Liver (tissue), 9 donors: ENCODE data around the gene NCAPG2. TPM values are rescaled to one million over a fixed set of nuclear protein-coding genes. Genes with fewer than 3 reads are reported as not detected.

Experiments used
- DNase-seq: peaks from one replicate; pipeline ENCODE4 v3.0.0-alpha.2; 2017; ENCODE audit warnings: low spot score
- H3K27ac ChIP-seq, 2 donors: one replicate each; pipeline ENCODE4 v1.7.0; 2013; ENCODE audit warnings: inconsistent platforms in 2 of 2, low read length in 2 of 2, control low read depth in 1 of 2, low read depth in 1 of 2, mild to moderate bottlenecking in 1 of 2
- H3K27me3 ChIP-seq, 4 donors: one replicate each; pipeline versions ENCODE4 v1.6.1 to v1.7.0; 2013; ENCODE audit warnings: low read length in 3 of 4, inconsistent platforms in 1 of 4, mild to moderate bottlenecking in 1 of 4, moderate library complexity in 1 of 4; ENCODE audit not compliant: control insufficient read depth in 4 of 4, insufficient read depth in 4 of 4
- H3K36me3 ChIP-seq, 4 donors: one replicate each; pipeline versions ENCODE4 v1.6.1 to v1.7.0; 2013; ENCODE audit warnings: low read length in 3 of 4, mild to moderate bottlenecking in 3 of 4, low read depth in 1 of 4, moderate library complexity in 1 of 4; ENCODE audit not compliant: control insufficient read depth in 4 of 4, insufficient read depth in 3 of 4
- H3K4me1 ChIP-seq, 4 donors: one replicate each; pipeline versions ENCODE4 v1.6.1 to v1.7.0; 2013; ENCODE audit warnings: low read length in 3 of 4, mild to moderate bottlenecking in 3 of 4, moderate library complexity in 1 of 4; ENCODE audit not compliant: control insufficient read depth in 4 of 4, insufficient read depth in 4 of 4
- H3K4me3 ChIP-seq, 3 donors: one replicate each; pipeline versions ENCODE4 v1.6.1 to v1.7.0; 2013; ENCODE audit warnings: low read length in 3 of 3, control low read depth in 1 of 3, low read depth in 1 of 3, mild to moderate bottlenecking in 1 of 3
- H3K9ac ChIP-seq, 2 donors: one replicate each; pipeline ENCODE4 v1.7.0; 2013; ENCODE audit warnings: low read length in 2 of 2, mild to moderate bottlenecking in 2 of 2, moderate library complexity in 2 of 2, control low read depth in 1 of 2, low read depth in 1 of 2
- H3K9me3 ChIP-seq, 4 donors: one replicate each; pipeline versions ENCODE4 v1.6.1 to v1.7.0; 2013; ENCODE audit warnings: low read length in 3 of 4; ENCODE audit not compliant: control insufficient read depth in 4 of 4
- EGR1 ChIP-seq, 2 donors: IDR thresholded peaks; 2 replicates each; pipeline ENCODE4 v1.6.1; 2016 to 2018; ENCODE audit warnings: antibody characterized with exemption in 2 of 2, low read depth in 2 of 2
- FOXA1 ChIP-seq: IDR thresholded peaks from 2 replicates; pipeline ENCODE4 v1.6.1; 2016; ENCODE audit warnings: antibody characterized with exemption
- FOXA2 ChIP-seq: IDR thresholded peaks from 2 replicates; pipeline ENCODE4 v1.6.1; 2016; ENCODE audit warnings: antibody characterized with exemption
- GABPA ChIP-seq, 2 donors: IDR thresholded peaks in 1 of 2; conservative IDR thresholded peaks in 1 of 2; 2 replicates each; pipeline ENCODE4 v1.6.1; 2016; ENCODE audit warnings: antibody characterized with exemption in 2 of 2, mild to moderate bottlenecking in 1 of 2, moderate library complexity in 1 of 2
- HNF4A ChIP-seq, 2 donors: conservative IDR thresholded peaks; 2 replicates each; pipeline ENCODE4 v1.6.1; 2016; ENCODE audit warnings: antibody characterized with exemption in 2 of 2, mild to moderate bottlenecking in 2 of 2
- HNF4G ChIP-seq: IDR thresholded peaks from 2 replicates; pipeline ENCODE4 v1.6.1; 2016; ENCODE audit warnings: antibody characterized with exemption
- JUND ChIP-seq, 2 donors: IDR thresholded peaks; 2 replicates each; pipeline ENCODE4 v1.6.1; 2016; ENCODE audit warnings: antibody characterized with exemption in 2 of 2
- NR2F2 ChIP-seq: IDR thresholded peaks from 2 replicates; pipeline ENCODE4 v1.6.1; 2016; ENCODE audit warnings: antibody characterized with exemption
- RAD21 ChIP-seq, 2 donors: IDR thresholded peaks; 2 replicates each; pipeline ENCODE4 v1.6.1; 2016; ENCODE audit warnings: antibody characterized with exemption in 2 of 2, mild to moderate bottlenecking in 2 of 2
- RXRA ChIP-seq, 2 donors: IDR thresholded peaks; 2 replicates each; pipeline ENCODE4 v1.6.1; 2017 to 2018; ENCODE audit warnings: antibody characterized with exemption in 2 of 2, mild to moderate bottlenecking in 1 of 2
- SP1 ChIP-seq: IDR thresholded peaks from 2 replicates; pipeline ENCODE4 v1.6.1; 2018; ENCODE audit warnings: antibody characterized with exemption, mild to moderate bottlenecking
- TAF1 ChIP-seq: conservative IDR thresholded peaks from 2 replicates; pipeline ENCODE4 v1.6.1; 2016; ENCODE audit warnings: antibody characterized with exemption, mild to moderate bottlenecking
- YY1 ChIP-seq: IDR thresholded peaks from 2 replicates; pipeline ENCODE4 v1.6.1; 2016; ENCODE audit warnings: antibody characterized with exemption, mild to moderate bottlenecking
- ZBTB33 ChIP-seq: IDR thresholded peaks from 2 replicates; pipeline ENCODE4 v1.6.1; 2016; ENCODE audit warnings: antibody characterized with exemption
- WGBS: extraction: QIAGEN DNeasy Blood & Tissue Kit; methylation state at CpG from one replicate; pipeline ENCODE4 v1.1.7; 2013; 5-methylcytosine and 5-hydroxymethylcytosine counted together
- polyA plus RNA-seq, 2 donors: library from polyadenylated mRNA; stranded (reverse) in 1 of 2; unstranded in 1 of 2; fragments of 200-250 nt in 1 of 2; fragments of >200 nt in 1 of 2; fragmentation: Nextera tagmentation in 1 of 2; extraction: Ambion mirVana in 1 of 2; gene quantifications; one replicate each; pipeline versions ENCODE4 v1.2.1 to v1.2.3, GENCODE V29; 2013 to 2015
- total RNA-seq, 2 donors: library from RNA; depleted of rRNA; stranded (reverse); fragments of >200 nt; gene quantifications; one replicate each; pipeline ENCODE4 v1.2.3, GENCODE V29; 2014
- TF ChIP-seq, protein P1 (sequence below): IDR thresholded peaks from 2 replicates; pipeline ENCODE4 v1.6.1; 2016; ENCODE audit warnings: antibody characterized with exemption
- TF ChIP-seq, protein P2 (sequence below): IDR thresholded peaks from 2 replicates; pipeline ENCODE4 v1.6.1; 2016; ENCODE audit warnings: antibody characterized with exemption, mild to moderate bottlenecking
- TF ChIP-seq, protein P3 (sequence below): IDR thresholded peaks from 2 replicates; pipeline ENCODE4 v1.6.1; 2016; ENCODE audit warnings: antibody characterized with exemption
- donor health status: healthy.
- donor health status: healthy.
- donor health status: healthy.
- donor health status: healthy.
- donor health status: healthy.

The NCAPG2 gene
- total and polyA plus RNA-seq, 4 donors, result 0.89 to 37.4 (median 3.7) TPM

DNA sequence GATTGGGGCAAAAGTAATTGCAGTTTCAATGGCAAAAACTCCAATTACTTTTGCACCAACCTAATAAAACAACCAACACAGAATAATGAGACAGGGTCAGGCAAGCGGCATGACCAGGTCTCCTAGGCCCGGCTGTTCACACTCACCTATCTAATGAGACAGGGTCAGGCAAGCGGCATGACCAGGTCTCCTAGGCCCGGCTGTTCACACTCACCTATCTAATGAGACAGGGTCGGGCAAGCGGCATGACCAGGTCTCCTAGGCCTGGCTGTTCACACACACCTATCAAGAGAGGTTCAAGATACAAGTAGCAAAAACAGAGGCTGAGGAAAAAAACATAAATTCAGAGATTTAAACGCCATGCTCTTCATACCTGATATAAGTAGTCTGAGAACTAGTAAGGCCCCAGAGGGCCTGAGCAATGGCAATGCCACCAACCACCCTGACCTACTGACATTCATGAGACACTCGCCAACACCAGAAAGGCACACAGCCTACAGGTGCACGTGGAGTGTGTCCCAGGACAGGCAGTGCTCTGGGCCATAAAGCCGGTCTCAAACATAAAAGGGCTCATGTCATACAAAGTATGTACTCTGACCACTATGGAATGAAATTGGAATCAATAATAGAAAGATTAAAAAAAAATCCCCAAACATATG lies 40.6 kb upstream of the NCAPG2 start:
- peaks cover 6 to 41% (median 22%) of the 10 kb centered on the region in 4 donors for H3K36me3 ChIP-seq

GRCh38 chr7:158744070-158744469 lies 39.5 kb upstream of the NCAPG2 start:
- Histone ChIP-seq H3K4me3 (no peak overlapping the region), H3K36me3 (peaks cover 6 to 44% (median 25%) of the 10 kb centered on the region in 4 donors), H3K4me1 (no peaks in the 10 kb centered on the region), H3K27me3 (no peaks in the 10 kb centered on the region), H3K9ac (no peak overlapping the region), H3K27ac (no peak overlapping the region), H3K9me3 (no peaks in the 10 kb centered on the region)
- WGBS, result 86% methylated on average over 4 of the region's 4 CpGs
- TF ChIP-seq JUND (IDR thresholded peaks at IDR 0.05), result no peak
- TF ChIP-seq TAF1, result no peak
- TF ChIP-seq FOXA2, result no peak
- TF ChIP-seq ZBTB33, result no peak
- no peak for TF ChIP-seq NR2F2
- no peak for TF ChIP-seq RAD21 (IDR thresholded peaks at IDR 0.05)
- TF ChIP-seq HNF4A (conservative IDR thresholded peaks at IDR 0.05), result no peak
- no peak for TF ChIP-seq RXRA (IDR thresholded peaks at IDR 0.05)
- no peak for TF ChIP-seq YY1
- no peak for TF ChIP-seq SP1
- TF ChIP-seq FOXA1, result no peak
- no peak for TF ChIP-seq GABPA (IDR thresholded peaks at IDR 0.05 in 1 of 2, conservative IDR thresholded peaks at IDR 0.05 in 1 of 2)
- TF ChIP-seq HNF4G, result no peak
- TF ChIP-seq, protein P1, sequence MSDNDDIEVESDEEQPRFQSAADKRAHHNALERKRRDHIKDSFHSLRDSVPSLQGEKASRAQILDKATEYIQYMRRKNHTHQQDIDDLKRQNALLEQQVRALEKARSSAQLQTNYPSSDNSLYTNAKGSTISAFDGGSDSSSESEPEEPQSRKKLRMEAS, result no peak
- TF ChIP-seq, protein P2, sequence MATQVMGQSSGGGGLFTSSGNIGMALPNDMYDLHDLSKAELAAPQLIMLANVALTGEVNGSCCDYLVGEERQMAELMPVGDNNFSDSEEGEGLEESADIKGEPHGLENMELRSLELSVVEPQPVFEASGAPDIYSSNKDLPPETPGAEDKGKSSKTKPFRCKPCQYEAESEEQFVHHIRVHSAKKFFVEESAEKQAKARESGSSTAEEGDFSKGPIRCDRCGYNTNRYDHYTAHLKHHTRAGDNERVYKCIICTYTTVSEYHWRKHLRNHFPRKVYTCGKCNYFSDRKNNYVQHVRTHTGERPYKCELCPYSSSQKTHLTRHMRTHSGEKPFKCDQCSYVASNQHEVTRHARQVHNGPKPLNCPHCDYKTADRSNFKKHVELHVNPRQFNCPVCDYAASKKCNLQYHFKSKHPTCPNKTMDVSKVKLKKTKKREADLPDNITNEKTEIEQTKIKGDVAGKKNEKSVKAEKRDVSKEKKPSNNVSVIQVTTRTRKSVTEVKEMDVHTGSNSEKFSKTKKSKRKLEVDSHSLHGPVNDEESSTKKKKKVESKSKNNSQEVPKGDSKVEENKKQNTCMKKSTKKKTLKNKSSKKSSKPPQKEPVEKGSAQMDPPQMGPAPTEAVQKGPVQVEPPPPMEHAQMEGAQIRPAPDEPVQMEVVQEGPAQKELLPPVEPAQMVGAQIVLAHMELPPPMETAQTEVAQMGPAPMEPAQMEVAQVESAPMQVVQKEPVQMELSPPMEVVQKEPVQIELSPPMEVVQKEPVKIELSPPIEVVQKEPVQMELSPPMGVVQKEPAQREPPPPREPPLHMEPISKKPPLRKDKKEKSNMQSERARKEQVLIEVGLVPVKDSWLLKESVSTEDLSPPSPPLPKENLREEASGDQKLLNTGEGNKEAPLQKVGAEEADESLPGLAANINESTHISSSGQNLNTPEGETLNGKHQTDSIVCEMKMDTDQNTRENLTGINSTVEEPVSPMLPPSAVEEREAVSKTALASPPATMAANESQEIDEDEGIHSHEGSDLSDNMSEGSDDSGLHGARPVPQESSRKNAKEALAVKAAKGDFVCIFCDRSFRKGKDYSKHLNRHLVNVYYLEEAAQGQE, result no peak
- TF ChIP-seq EGR1 (IDR thresholded peaks at IDR 0.05; ENCODE audit: low read depth in 2 of 2), result no peak
- DNase-seq, result no peak

More for the DNA sequence above, 40.6 kb upstream of the NCAPG2 start:
- Histone ChIP-seq H3K4me1 (no peaks in the 10 kb centered on the region), H3K9me3 (no peaks in the 10 kb centered on the region), H3K27me3 (no peaks in the 10 kb centered on the region), H3K4me3 (no peak overlapping the region), H3K9ac (no peak overlapping the region), H3K27ac (no peak overlapping the region)
- TF ChIP-seq EGR1 (IDR thresholded peaks at IDR 0.05; ENCODE audit: low read depth in 2 of 2) (no peak), TAF1 (no peak), RXRA (IDR thresholded peaks at IDR 0.05) (no peak), HNF4A (conservative IDR thresholded peaks at IDR 0.05) (no peak), JUND (IDR thresholded peaks at IDR 0.05) (no peak), RAD21 (IDR thresholded peaks at IDR 0.05) (no peak)
- TF ChIP-seq, protein P3, sequence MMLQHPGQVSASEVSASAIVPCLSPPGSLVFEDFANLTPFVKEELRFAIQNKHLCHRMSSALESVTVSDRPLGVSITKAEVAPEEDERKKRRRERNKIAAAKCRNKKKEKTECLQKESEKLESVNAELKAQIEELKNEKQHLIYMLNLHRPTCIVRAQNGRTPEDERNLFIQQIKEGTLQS, result no peak
- DNase-seq, result no peak
- WGBS, result 93% methylated on average over 10 of the region's 10 CpGs
